Gastrocnemius medialis (tissue), 4 donors: ENCODE data around the gene GALNS. TPM values are rescaled to one million over a fixed set of nuclear protein-coding genes. Genes with fewer than 3 reads are reported as not detected.

ENCODE experiments used
- ATAC-seq, 2 donors: fragments of 150-250 bp; one replicate each; pipeline ENCODE4 v1.9.1; 2016
- DNase-seq, 2 donors: peaks; one replicate each; pipeline ENCODE4 v3.0.0-alpha.2; 2019
- H3K27ac ChIP-seq, 4 donors: fragments of 200-600 bp; sonication (generic); 1 replicate in 1 of 4; 2 replicates in 3 of 4; pipeline ENCODE4 v1.5.1; 2016 to 2018; ENCODE audit warnings: mild to moderate bottlenecking in 2 of 4, moderate library complexity in 1 of 4
- H3K27me3 ChIP-seq, 3 donors: fragments of 200-600 bp; sonication (generic) in 2 of 3; 1 replicate in 1 of 3; 2 replicates in 2 of 3; pipeline versions ENCODE4 v1.5.1 to v1.6.0; 2016 to 2019; ENCODE audit warnings: mild to moderate bottlenecking in 1 of 3, moderate library complexity in 1 of 3
- H3K36me3 ChIP-seq, 2 donors: fragments of 200-600 bp; sonication (generic) in 1 of 2; one replicate each; pipeline ENCODE4 v1.5.1; 2017 to 2018
- H3K4me1 ChIP-seq, 2 donors: fragments of 200-600 bp; sonication (generic) in 1 of 2; one replicate each; pipeline ENCODE4 v1.5.1; 2016 to 2017; ENCODE audit warnings: mild to moderate bottlenecking in 2 of 2
- H3K4me3 ChIP-seq, 4 donors: fragments of 200-600 bp; sonication (generic) in 3 of 4; 1 replicate in 1 of 4; 2 replicates in 3 of 4; pipeline ENCODE4 v1.5.1; 2016 to 2019; ENCODE audit warnings: mild to moderate bottlenecking in 2 of 4
- H3K9me3 ChIP-seq, 3 donors: fragments of 200-600 bp; sonication (generic) in 2 of 3; 1 replicate in 1 of 3; 2 replicates in 2 of 3; pipeline ENCODE4 v1.5.1; 2016 to 2019
- POLR2A ChIP-seq, 2 donors: fragments of 450-650 bp; IDR thresholded peaks; one replicate each; pipeline ENCODE4 v1.6.1; 2017; ENCODE audit warnings: antibody characterized with exemption in 2 of 2, mild to moderate bottlenecking in 2 of 2, moderate library complexity in 2 of 2
- in situ Hi-C, 4 donors: fragments of 200-750 bp; cut with MboI; loops; one replicate each; pipeline versions ENCODE4 v1.15.0 to v1.8.0; 2017; ENCODE audit warnings: low sequenced_read_pairs in 4 of 4
- intact Hi-C: fragments of 100-400 bp; cut with DNase I; formaldehyde crosslinking; loops from one replicate; pipeline ENCODE4 v1.15.1; 2023; ENCODE audit warnings: low total_unique reads
- total RNA-seq, 4 donors: library from RNA; depleted of rRNA; stranded (reverse); fragments of >200 nt; gene quantifications; one replicate each; pipeline versions ENCODE4 v1.1.0 to v1.2.3, GENCODE V29; 2016
- TF ChIP-seq, protein P1 (sequence below), 5 experiments: fragments of 450-650 bp in 3 of 5; fragments of 200-600 bp in 2 of 5; sonication (generic) in 2 of 5; IDR thresholded peaks in 4 of 5; conservative IDR thresholded peaks in 1 of 5; 1 replicate in 4 of 5; 2 replicates in 1 of 5; pipeline ENCODE4 v1.5.1; 2016 to 2019; ENCODE audit warnings: antibody characterized with exemption in 5 of 5, mild to moderate bottlenecking in 3 of 5, moderate library complexity in 3 of 5

Gene GALNS
- total RNA-seq, 4 donors from 2014 or later, result 8.8 to 14.7 (median 10.0) TPM

DNA sequence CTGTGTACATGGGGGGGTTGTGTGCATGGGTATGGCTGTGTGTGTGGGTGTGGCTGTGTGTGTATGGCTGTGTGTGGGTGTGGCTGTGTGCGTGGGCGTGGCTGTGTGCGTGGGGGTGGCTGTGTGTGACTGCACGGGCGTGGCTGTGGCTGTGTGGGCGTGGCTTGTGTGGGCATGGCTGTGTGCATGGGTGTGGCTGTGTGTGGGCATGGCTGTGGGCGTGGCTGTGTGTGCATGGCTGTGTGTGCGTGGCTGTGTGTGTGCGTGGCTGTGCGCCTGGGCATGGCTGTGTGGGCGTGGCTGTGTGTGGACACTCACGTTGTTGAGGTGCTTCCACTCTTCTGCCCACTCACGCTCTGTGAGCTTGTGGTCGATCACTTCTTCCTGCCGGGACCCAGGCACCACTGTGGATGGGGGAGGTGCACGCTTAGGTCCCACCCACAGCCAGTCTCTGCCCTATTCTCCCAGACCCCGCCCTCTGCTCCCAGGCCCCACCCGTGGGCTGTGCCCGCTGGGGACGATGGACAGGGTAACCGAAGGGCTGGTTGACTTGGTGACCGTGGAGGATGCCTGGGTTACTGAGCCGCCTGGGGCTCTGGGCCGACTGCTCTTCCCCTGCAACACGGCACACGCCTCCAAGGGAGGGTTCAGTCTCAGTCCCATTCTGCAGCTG, 25.7 kb upstream of the GALNS start:
- in situ Hi-C loops (no loop called here), intact Hi-C loops (no loop called here)
- Histone ChIP-seq H3K27ac (peak overlapping the region; percentile 81 to 97 (median 90)), H3K4me3 (no peak overlapping the region), H3K27me3 (no peaks in the 10 kb centered on the region), H3K9me3 (no peaks in the 10 kb centered on the region), H3K36me3 (peaks cover 0 to 41% of the 10 kb centered on the region in 2 donors), H3K4me1 (peaks cover 48 to 54% of the 10 kb centered on the region in 2 donors)
- ATAC-seq, result no peak
- no peak for DNase-seq
- no peak for TF ChIP-seq POLR2A (IDR thresholded peaks at IDR 0.05)
- TF ChIP-seq, protein P1, sequence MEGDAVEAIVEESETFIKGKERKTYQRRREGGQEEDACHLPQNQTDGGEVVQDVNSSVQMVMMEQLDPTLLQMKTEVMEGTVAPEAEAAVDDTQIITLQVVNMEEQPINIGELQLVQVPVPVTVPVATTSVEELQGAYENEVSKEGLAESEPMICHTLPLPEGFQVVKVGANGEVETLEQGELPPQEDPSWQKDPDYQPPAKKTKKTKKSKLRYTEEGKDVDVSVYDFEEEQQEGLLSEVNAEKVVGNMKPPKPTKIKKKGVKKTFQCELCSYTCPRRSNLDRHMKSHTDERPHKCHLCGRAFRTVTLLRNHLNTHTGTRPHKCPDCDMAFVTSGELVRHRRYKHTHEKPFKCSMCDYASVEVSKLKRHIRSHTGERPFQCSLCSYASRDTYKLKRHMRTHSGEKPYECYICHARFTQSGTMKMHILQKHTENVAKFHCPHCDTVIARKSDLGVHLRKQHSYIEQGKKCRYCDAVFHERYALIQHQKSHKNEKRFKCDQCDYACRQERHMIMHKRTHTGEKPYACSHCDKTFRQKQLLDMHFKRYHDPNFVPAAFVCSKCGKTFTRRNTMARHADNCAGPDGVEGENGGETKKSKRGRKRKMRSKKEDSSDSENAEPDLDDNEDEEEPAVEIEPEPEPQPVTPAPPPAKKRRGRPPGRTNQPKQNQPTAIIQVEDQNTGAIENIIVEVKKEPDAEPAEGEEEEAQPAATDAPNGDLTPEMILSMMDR (IDR thresholded peaks at IDR 0.05 in 4 of 5, conservative IDR thresholded peaks at IDR 0.05 in 1 of 5), result no peak

DNA sequence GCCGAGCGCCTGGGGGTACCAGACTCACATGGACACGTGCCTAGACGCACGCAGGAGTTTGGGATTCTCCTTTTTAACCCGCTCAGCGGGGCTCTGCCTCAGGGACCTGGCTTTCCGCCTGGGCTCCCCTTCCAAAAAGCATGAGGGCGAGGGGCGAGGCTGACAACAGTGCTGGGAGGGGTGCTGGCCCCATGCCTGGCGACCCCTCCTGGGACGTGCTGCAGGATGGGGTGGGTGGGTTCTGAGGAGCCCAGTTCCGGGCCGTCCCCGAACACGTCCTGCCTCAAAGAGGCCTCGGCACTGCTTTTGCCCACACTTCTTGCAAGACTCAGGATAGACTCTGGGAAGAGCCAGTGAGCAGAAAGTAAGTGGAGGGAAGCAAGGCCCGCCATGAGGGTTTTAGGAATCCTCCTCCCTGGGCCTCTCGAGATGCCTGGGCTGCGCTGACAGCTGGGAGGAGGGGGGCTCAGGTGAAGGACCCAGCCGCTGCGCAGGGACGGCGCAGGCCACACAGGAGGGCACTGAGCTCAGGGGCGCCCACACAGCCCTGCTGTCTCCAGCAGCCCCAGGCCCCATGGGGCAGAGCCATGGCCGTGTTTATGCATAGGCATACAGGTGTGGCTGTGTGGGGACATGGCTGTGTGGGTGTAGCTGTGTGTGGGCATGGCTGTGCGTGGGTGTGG, 25.1 kb upstream of the GALNS start:
- DNase-seq (no peak), ATAC-seq (no peak)
- H3K27ac ChIP-seq, result peak overlapping the region in 1 of 4 donors; percentile 97
- intact Hi-C loops, result no loop called here
- in situ Hi-C loops, result no loop called here
- peaks cover 0 to 41% of the 10 kb centered on the region in 2 donors for H3K36me3 ChIP-seq
- H3K9me3 ChIP-seq, result no peaks in the 10 kb centered on the region
- no peak for TF ChIP-seq POLR2A (IDR thresholded peaks at IDR 0.05)
- TF ChIP-seq, protein P1 (IDR thresholded peaks at IDR 0.05 in 4 of 5, conservative IDR thresholded peaks at IDR 0.05 in 1 of 5), result no peak
- H3K4me3 ChIP-seq, result no peak overlapping the region
- H3K27me3 ChIP-seq, result no peaks in the 10 kb centered on the region
- H3K4me1 ChIP-seq, result peaks cover 41 to 47% of the 10 kb centered on the region in 2 donors

DNA sequence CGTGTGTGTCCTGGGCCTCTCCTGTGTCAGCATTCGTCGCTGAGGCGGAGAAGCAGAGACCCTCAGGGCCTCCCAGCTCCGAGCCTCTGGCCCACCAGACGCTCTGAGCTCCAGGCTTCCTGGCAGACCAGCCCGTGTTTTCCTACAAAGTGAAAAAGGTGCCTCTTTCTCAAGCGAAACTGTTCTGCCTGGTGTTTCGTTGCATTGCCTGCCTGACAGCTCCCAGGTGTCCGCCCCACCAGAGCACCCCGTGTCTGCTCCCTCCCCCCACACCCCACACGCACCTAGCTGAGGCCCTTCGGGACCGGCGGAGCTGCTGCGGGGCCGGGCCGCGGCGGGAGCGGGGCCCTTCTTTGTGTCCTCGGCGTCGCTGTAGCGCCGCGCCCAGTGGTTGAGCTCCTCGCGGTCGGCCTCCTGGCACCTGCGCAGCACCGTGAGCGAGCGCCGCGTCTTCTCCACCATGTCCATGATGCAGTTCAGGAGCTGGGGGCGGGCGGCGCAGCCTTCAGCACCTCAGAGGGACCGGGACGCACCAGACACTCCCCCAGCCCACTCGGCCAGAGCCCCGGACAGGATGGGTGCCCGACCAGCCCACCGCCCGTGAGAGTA, 24.4 kb upstream of the GALNS start:
- TF ChIP-seq, protein P1 (IDR thresholded peaks at IDR 0.05 in 4 of 5, conservative IDR thresholded peaks at IDR 0.05 in 1 of 5), result no peak
- TF ChIP-seq POLR2A (IDR thresholded peaks at IDR 0.05), result no peak
- Histone ChIP-seq H3K36me3 (peaks cover 0 to 46% of the 10 kb centered on the region in 2 donors), H3K27me3 (no peaks in the 10 kb centered on the region), H3K4me1 (peaks cover 34 to 40% of the 10 kb centered on the region in 2 donors), H3K27ac (no peak overlapping the region), H3K4me3 (no peak overlapping the region), H3K9me3 (no peaks in the 10 kb centered on the region)
- intact Hi-C loops, result no loop called here
- no peak for DNase-seq
- ATAC-seq, result no peak
- in situ Hi-C loops, result no loop called here

DNA sequence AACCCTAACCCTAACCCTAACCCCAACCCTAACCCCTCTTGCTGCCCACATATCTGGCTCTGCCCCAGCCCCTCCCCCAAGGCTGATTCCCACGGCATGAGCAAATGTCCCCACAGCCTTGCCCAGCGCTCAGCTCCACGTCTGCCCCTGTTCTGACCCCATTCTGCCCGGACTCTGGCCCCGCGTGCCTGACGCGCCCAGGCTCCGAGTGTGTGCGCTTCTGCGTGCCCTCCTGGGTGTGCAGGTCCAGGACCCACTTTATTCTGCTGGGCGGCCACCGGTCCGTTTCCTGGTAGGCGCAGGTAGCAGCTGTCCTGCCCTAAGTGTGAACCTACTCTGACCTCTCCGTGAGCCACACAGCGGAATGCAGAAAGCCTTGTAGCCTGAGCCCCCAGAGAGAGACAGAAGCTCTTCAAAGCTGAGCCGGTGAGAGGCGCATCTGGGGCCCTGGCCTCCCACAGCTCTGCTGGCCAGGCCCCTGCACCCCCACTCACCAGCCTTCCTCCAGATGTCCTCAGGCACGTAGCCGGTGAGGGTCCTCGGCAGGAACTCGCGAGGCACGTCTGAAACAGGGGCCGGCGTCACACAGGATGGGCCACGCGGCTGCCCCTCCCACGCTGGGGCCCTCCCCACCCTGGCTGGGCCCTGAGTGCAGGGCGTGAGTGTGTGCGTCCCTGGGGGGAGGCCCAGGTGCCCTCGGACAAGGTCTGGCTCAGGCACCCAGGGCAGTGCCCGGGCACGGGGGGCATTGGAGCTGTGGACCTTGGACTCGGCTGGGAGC, 23.7 kb upstream of the GALNS start:
- intact Hi-C loops, result no loop called here
- Histone ChIP-seq H3K36me3 (peaks cover 0 to 46% of the 10 kb centered on the region in 2 donors), H3K4me3 (no peak overlapping the region), H3K27ac (no peak overlapping the region), H3K4me1 (peaks cover 27 to 33% of the 10 kb centered on the region in 2 donors), H3K27me3 (no peaks in the 10 kb centered on the region), H3K9me3 (no peaks in the 10 kb centered on the region)
- in situ Hi-C loops, result no loop called here
- no peak for DNase-seq
- no peak for ATAC-seq
- no peak for TF ChIP-seq POLR2A (IDR thresholded peaks at IDR 0.05)
- TF ChIP-seq, protein P1 (IDR thresholded peaks at IDR 0.05 in 4 of 5, conservative IDR thresholded peaks at IDR 0.05 in 1 of 5), result no peak
